Mucosa of descending colon (tissue), 3 donors: ENCODE results near the gene PKD2L1. TPM values are rescaled to one million over a fixed set of nuclear protein-coding genes. Genes with fewer than 3 reads are reported as not detected.
"Not testable (repeated sequence)": the region's sequence is repeated elsewhere in the genome, so short reads cannot be mapped to it uniquely, and the experiment has no call there.

Experiments used
- ATAC-seq: fragments of 200-7000 bp; cut with Tn5 transposase; one replicate; pipeline ENCODE4 v1.9.1; 2020; ENCODE audit warnings: mild to moderate bottlenecking, moderate library complexity
- DNase-seq, 3 donors: peaks; one replicate each; pipeline ENCODE4 v3.0.0-alpha.2; 2020
- H3K36me3 ChIP-seq: fragments of 200-600 bp; one replicate; pipeline ENCODE4 v1.8.0; 2021; ENCODE audit warnings: low read depth, mild to moderate bottlenecking
- H3K4me1 ChIP-seq: fragments of 200-600 bp; one replicate; pipeline ENCODE4 v1.8.0; 2021; ENCODE audit warnings: low read depth, mild to moderate bottlenecking
- H3K4me3 ChIP-seq: fragments of 200-600 bp; one replicate; pipeline ENCODE4 v1.8.0; 2021; ENCODE audit warnings: mild to moderate bottlenecking
- H3K9me3 ChIP-seq: fragments of 200-600 bp; one replicate; pipeline ENCODE4 v1.8.0; 2021; ENCODE audit warnings: mild to moderate bottlenecking
- intact Hi-C, 2 donors: fragments of 100-400 bp; cut with DNase I in 1 of 2; cut with micrococcal nuclease in 1 of 2; formaldehyde crosslinking; loops; one replicate each; pipeline versions ENCODE4 v1.11.0 to v1.11.1; 2022; cut with DNase I, micrococcal nuclease
- total RNA-seq, 3 donors: library from RNA; stranded (reverse); fragmentation: NEBNext Ultra II Directional in 2 of 3; extraction: Animal tissue kit (Norgen Biotek cat#: 25700) in 2 of 3; gene quantifications; one replicate each; pipeline versions ENCODE4 v1.2.1 to v1.2.4, GENCODE V29; 2021 to 2023
- TF ChIP-seq, protein P1 (sequence below): fragments of 200-600 bp; IDR thresholded peaks from one replicate; pipeline ENCODE4 v1.8.0; 2022; ENCODE audit warnings: antibody characterized with exemption, mild to moderate bottlenecking
- donor health status: DM: no; HTN: no; CAD: no; lungs with moderate emphysema.
- donor health status: DM: no; HTN: no; CAD: no.
- donor health status: DM: no; HTN: yes; CAD: no.

Gene PKD2L1
- total RNA-seq, 3 donors from 2014 or later: 0.22 to 0.60 TPM; not detected in 1

DNA sequence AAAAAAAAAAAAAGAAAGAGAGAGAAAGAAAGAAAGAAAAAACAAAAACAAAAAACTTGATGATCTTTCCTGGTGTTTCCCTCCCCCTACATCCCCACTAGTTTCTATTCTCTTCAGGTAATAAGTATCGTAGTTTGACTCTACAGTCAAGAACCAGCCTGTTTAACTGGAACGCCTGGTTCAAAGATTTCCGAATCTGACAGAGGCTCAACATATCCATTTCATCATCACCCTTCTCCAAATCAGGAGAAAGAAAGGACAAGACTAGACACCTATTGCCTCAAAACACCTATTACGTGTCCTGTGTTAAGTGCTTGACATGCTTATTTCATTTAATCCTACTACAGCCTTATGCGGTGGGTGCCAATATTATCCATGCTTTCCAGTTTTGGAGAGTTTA, 23.2 kb downstream of the PKD2L1 start:
- Histone ChIP-seq H3K36me3 (no peaks in the 10 kb centered on the region), H3K9me3 (no peaks in the 10 kb centered on the region), H3K4me3 (no peak overlapping the region), H3K4me1 (no peaks in the 10 kb centered on the region)
- intact Hi-C loops: no loop called here
- DNase-seq (no peak), ATAC-seq (no peak)
- TF ChIP-seq, protein P1, sequence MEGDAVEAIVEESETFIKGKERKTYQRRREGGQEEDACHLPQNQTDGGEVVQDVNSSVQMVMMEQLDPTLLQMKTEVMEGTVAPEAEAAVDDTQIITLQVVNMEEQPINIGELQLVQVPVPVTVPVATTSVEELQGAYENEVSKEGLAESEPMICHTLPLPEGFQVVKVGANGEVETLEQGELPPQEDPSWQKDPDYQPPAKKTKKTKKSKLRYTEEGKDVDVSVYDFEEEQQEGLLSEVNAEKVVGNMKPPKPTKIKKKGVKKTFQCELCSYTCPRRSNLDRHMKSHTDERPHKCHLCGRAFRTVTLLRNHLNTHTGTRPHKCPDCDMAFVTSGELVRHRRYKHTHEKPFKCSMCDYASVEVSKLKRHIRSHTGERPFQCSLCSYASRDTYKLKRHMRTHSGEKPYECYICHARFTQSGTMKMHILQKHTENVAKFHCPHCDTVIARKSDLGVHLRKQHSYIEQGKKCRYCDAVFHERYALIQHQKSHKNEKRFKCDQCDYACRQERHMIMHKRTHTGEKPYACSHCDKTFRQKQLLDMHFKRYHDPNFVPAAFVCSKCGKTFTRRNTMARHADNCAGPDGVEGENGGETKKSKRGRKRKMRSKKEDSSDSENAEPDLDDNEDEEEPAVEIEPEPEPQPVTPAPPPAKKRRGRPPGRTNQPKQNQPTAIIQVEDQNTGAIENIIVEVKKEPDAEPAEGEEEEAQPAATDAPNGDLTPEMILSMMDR: no peak

DNA sequence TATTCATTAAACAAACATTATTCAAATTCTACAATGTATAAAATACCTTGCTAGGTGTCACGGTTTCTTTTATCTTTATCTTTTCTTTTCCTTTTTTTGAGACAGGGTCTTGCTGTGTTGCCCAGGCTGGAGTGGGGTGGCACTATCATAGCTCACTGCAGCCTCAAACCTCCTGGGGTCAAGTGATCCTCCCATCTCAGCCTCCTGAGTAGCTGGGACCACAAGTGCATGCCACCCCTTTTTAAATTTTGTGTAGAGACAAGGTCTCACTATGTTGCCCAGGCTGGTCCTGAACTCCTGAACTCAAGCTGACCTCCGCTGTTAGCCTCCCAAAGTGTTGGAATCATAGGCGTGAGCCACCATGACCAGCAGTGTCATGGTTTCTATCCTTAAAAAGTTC, 25.6 kb downstream of the PKD2L1 start:
- Histone ChIP-seq H3K4me1 (no peaks in the 10 kb centered on the region), H3K36me3 (no peaks in the 10 kb centered on the region), H3K4me3 (no peak overlapping the region), H3K9me3 (no peaks in the 10 kb centered on the region)
- no peak for DNase-seq
- TF ChIP-seq, protein P1: no peak
- no peak for ATAC-seq
- intact Hi-C loops: no loop called here

- intact Hi-C loops: no loop called here
- no peak for ATAC-seq
- Histone ChIP-seq H3K4me3 (no peak overlapping the region), H3K36me3 (no peaks in the 10 kb centered on the region), H3K9me3 (no peaks in the 10 kb centered on the region), H3K4me1 (no peaks in the 10 kb centered on the region)
- no peak for DNase-seq
- TF ChIP-seq, protein P1: no peak
Observed at GRCh38 chr10:100303724-100304319, 26.2 kb downstream of the PKD2L1 start.

DNA sequence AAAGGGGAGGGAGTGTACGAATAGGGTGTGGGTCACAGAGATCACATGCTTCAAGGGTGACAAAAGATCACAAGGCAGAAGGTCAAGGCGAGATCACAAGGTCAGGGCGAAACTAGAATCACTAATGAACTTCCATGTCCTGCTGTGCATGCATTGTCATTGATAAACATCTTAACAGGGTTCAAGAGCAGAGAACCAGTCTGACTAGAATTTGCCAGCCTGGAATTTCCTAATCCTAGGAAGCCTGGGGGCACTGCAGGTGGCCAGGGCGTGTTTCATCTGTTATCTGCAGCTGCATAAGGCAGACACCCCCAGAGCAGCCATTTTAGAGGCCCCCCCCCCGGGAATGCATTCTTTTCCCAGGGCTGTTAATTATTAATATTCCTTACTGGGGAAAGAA, 28.9 kb downstream of the PKD2L1 start:
- ATAC-seq, intact Hi-C loops, H3K4me1 ChIP-seq, H3K9me3 ChIP-seq, H3K4me3 ChIP-seq, H3K36me3 ChIP-seq, DNase-seq: not testable (repeated sequence)

DNA sequence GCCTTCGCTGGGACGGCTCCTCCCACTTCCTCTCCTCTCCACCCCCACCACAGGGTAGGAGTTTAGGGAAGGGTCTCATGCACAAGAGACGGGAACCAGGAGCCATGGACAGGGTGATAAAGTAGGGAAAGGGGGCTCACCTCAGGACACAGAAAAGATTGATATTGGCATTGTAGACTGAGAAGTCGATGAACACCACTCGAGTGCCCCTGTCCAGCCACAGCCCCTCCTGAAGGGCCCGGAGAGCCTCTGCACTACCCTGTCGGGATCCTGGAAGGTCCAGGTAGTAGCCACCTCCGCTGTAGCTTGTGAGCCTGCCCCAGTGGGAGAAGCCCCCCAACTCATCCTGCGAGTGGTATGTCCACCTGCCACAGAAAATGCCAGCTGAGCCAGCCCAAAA, 32.8 kb downstream of the PKD2L1 start:
- Histone ChIP-seq H3K36me3 (no peaks in the 10 kb centered on the region), H3K4me1 (no peaks in the 10 kb centered on the region), H3K4me3 (no peak overlapping the region), H3K9me3 (no peaks in the 10 kb centered on the region)
- DNase-seq (no peak), ATAC-seq (no peak)
- TF ChIP-seq, protein P1: no peak
- intact Hi-C loops: no loop called here

DNA sequence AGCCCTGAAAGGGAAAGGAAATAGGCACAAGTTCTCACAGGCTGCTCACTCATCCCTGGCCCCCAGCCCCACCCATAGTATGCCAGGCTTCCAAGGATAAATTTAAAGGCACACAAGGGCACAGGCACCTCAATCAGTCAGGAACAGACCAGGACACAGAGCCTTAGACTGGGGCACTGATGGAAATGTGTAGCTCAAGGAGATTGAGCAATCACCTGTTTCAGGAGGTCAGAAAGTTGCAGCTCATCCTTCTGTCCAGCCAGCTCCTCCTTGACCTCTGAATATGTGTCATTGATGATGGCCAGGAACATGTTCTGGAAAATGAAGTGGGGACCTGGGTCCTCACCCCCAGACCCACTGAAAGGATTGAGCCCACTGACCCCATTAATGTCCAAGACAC, 37.0 kb downstream of the PKD2L1 start:
- Histone ChIP-seq H3K36me3 (no peaks in the 10 kb centered on the region), H3K9me3 (no peaks in the 10 kb centered on the region), H3K4me1 (no peaks in the 10 kb centered on the region), H3K4me3 (no peak overlapping the region)
- intact Hi-C loops: no loop called here
- DNase-seq (no peak), ATAC-seq (no peak)
- TF ChIP-seq, protein P1: no peak

DNA sequence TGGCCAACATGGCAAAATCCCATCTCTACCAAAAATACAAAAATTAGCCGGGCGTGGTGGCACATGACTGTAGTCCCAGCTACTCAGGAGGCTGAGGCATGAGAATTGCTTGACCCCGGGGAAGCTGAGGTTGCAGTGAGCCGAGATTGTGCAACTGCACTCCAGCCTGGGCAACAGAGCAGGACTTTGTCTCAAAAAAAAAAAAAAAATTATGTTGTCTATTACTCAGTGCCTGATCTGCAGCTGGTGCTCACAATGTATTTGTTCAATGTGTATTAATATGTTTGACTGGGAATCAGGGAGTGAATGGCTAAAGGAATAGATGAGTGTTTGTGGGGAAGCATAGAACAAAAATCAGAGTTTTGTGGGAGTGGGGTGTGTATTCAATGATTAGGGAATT, 37.7 kb downstream of the PKD2L1 start:
- intact Hi-C loops, H3K4me1 ChIP-seq, H3K4me3 ChIP-seq, H3K9me3 ChIP-seq, ATAC-seq, H3K36me3 ChIP-seq: not testable (repeated sequence)
- DNase-seq: peak in 2 of 3 donors; percentile 23 to 37
